HTR-8/SVneo (cell line): ENCODE data around the gene HNRNPM.

ENCODE experiments used
- DNase-seq: peaks from one replicate; pipeline ENCODE4 v3.0.0; 2011; ENCODE audit warnings: low spot score, mixed read lengths; ENCODE audit not compliant: insufficient read length
- FAIRE-seq: peaks from 2 replicates; lab custom pipeline; 2011; peaks lifted over from hg19 to GRCh38; lab: Jason Lieb, UNC

HNRNPM gene

DNA sequence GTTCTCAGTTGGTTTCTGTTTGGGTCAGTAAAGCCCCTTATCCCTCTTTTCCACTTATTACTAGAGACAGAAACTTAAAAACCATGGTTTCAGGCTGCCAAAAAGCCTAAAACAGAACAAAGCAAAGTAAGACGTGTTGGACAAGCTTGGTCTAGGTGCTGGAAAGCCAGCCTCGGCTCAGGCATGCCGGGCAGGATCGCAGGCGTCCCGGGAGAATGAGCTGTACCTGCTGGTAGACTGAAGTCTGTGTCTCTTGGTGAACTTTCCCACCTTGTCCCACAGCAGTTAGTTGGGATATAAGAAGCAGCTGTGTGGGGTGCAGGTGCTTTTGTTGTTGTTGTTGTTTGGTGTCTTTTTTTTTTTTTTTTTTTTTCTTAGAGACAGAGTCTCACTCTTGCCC lies 36.8 kb downstream of the HNRNPM start:
- no peak for DNase-seq
- FAIRE-seq: no peak

DNA sequence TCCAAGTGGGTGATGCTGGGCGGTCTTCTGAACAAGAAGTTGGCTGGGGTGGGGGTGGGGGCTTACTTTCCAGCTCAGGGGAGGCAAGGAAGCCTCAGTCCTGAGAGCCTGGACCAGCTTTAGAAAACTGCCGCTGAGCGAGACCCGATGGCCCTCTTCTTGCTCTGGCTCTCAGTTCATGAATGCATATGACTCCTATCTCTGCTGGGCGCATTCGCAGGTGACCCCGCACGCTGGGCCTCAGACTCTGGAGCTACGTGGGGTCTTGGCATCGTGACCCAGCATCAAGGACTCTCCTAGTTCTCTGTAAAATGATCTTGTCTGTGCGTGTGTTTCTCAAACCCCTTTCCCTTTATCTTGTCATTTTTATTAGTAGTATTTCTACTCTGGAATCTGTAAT lies 37.9 kb downstream of the HNRNPM start:
- FAIRE-seq (no peak), DNase-seq (no peak)

DNA sequence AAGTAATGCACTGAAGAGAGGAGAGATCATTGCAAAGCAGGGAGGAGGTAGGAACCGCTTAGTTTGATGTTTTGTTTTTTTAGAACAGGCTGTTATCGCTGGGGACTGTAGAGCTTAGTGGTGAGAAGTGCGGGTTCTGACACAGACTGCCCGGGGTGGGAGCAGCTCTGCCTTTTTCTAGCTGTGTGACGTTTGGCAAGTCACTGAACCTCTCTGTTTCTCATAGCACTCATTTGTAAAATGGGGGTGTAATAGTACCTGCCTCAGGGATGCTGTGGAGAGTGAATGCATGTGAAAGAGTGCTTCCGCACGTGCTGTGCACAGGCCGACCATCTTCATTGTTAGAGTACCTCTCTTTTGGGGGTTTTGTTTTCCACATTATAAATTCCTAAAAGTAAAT lies 38.4 kb downstream of the HNRNPM start:
- DNase-seq (no peak), FAIRE-seq (no peak)

DNA sequence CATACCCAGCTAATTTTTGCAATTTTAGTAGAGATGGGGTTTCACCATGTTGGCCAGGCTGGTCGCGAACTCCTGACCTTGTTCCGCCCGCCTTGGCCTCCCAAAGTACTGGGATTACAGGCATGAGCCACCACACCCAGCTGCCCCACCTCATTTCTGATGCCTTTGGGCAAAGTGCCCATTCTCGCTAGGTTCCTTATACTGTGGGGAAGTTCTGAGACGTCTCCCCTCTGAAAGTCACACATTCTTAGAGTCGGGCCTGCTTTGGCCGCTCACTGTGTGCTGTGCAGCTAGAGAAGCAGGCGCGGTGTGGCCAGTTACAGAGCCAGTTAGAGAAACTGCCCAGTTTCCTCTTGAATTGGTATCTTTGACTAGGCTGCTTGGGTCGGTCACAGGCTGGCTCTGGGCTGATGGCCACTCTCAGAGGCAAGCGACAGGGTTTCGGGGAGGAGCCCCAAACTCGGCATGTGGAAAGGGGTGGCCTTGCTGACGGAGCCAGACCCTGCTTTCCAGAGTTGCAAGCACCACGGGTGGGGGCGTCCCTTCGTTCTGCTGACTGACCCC lies 39.6 kb downstream of the HNRNPM start:
- FAIRE-seq (no peak), DNase-seq (no peak)

DNA sequence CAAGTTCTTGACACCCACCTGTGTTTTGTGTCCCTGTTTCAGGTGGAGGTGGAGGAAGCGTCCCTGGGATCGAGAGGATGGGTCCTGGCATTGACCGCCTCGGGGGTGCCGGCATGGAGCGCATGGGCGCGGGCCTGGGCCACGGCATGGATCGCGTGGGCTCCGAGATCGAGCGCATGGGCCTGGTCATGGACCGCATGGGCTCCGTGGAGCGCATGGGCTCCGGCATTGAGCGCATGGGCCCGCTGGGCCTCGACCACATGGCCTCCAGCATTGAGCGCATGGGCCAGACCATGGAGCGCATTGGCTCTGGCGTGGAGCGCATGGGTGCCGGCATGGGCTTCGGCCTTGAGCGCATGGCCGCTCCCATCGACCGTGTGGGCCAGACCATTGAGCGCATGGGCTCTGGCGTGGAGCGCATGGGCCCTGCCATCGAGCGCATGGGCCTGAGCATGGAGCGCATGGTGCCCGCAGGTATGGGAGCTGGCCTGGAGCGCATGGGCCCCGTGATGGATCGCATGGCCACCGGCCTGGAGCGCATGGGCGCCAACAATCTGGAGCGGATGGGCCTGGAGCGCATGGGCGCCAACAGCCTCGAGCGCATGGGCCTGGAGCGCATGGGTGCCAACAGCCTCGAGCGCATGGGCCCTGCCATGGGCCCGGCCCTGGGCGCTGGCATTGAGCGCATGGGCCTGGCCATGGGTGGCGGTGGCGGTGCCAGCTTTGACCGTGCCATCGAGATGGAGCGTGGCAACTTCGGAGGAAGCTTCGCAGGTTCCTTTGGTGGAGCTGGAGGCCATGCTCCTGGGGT lies 41.0 kb downstream of the HNRNPM start:
- DNase-seq (no peak), FAIRE-seq (no peak)

DNA sequence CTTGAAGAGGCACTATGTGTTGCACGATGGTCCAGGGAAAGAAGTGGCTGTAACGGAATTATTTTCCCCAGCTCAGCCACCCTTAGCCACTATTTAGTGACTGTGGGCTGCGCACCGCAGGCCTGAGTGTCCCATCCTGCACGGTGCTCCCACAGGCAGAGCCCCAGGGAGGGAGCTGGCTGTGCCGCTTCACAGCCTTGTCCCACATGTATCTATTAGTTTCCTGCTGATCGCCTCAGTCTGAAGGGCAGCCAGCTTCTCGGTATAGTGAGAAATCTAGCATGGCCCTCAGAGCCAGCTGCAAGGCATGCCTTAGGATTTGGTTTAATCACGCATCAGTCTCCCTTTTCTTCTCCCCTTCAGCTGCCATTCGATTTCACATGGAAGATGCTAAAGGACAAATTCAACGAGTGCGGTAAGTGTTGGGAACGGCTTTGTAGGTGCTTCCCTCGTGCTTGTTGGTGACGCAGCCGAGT lies 41.9 kb downstream of the HNRNPM start:
- DNase-seq (no peak), FAIRE-seq (no peak)

DNA sequence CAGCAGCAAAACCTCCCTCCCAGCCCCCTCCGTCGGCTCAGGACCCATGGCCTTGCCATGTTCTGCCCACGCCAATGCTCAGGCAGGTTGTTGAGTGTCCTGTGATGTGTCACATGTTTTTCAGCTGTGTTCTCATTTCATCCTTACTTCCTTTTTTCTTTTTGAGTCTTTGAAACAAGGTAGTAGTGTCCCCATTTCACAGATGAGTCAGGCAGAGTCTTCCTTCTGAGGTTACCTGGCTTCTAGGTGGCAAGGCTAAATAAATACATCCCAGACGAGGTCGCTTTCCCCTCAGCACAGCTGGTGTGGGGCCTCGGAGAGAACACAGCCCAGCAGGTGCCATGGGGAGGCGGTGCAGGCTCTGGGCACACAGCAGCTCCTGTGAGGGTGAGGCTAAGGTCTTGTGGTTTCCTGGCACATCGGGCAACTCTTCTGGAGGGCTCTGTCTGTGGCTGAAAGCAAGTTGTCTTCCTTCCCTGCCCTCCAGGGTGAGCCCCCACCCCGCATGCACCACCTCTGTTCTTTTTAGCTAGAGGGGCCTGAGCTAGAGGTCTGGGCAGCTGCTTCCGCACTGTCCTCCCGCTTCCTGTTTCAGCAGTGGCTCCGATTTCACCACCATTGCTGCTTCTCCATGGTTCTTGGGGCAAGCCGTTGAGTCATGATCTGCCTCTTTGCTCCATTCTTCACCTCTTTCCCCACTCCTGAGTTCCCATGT lies 42.5 kb downstream of the HNRNPM start:
- DNase-seq: no peak
- FAIRE-seq: peak; percentile 4

DNA sequence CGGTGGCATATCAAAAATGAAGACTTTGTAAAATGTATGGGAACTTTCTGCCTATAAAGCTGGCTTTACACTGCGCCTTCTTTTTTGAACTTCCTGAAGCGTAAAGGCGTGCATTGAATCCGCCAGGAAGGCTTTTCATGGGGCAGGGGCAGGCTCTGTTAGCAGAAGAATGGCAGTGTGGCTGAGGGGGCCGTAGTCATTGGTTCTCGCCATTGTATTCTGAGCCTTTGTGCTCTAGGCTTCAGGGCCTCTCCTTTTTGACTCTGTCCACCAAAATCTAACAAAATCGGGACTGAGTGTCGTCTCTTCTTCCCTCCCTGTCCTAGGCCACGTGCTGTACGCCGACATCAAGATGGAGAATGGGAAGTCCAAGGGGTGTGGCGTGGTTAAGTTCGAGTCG lies 43.6 kb downstream of the HNRNPM start:
- FAIRE-seq (no peak), DNase-seq (no peak)

DNA sequence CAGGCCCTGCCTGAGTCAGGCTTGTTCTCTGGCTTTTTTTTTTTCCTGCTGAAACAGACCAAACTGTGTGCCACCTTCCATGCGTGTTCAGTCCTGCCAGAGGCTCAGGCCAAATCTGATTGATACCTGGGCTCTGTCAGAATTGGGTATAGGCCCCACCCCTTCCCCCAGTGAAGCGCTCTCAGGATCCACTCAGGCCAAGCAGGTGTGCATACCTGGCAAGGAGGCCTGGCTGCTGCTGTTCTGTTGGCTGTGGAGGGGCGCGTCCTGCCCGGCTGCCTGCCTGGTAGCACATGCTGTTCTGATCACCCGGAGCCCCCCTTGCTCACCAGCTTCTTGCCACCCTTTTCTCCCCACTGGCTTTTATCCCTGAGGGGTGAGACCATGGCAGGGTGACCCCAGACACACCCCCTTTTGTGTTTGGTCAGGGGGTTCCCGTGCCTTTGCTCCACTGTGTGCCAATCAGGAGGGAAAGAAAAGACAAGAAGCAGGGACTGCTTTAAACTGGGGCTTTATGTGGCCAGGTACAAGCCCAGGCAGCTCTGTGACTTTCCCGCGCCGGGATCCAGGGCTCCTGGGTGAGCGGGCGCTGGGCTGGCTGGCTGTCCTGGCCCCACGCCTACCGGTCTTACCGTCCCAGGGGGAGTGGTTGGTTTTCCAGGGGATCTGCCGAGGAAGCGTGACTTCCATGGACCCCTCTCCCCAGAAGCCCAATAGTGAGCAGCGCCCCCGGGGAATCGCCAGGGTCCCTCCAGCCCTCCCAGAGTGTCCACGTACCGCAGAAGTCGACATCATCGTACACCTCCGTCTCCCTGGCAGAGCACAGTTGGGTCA lies 45.0 kb downstream of the HNRNPM start:
- no peak for FAIRE-seq
- no peak for DNase-seq

DNA sequence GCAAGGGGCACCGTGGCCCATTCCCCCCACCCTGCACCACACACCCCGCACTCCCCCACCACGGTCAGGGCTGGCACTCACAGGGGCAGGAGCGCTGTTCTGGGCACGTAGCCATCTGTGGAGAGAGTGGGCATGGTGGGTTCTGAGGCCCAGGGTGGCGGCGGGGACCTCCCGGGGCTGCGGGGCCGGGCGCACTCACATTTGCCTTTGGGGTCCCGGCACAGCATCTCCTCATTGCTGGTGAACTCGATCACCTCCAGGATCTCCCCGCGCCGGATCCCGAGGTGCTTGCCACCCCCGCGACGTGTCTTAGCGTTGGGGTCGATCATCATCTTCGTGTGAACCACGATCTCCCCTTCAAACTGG lies 45.6 kb downstream of the HNRNPM start:
- DNase-seq (no peak), FAIRE-seq (no peak)

DNA sequence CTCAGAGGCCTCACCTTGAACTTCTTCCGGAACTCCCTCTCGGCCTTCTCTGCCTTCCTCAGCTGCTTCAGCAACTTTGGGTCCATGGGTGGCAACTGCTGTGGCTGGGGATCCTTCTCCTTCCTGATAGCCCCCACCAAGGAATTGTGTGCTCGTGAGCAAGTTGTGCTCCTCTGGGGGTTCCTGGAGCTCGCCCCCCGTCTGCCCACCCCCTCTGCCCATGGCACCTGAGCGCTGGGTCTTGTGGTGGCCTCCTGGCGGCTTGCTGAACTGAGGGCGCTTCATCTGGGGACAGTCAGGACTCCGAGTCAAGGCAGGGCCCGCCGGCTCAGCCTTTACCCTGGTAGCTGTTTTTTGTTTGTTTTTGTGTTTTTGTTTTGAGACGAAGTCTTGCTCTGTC lies 46.1 kb downstream of the HNRNPM start:
- FAIRE-seq (no peak), DNase-seq (no peak)

DNA sequence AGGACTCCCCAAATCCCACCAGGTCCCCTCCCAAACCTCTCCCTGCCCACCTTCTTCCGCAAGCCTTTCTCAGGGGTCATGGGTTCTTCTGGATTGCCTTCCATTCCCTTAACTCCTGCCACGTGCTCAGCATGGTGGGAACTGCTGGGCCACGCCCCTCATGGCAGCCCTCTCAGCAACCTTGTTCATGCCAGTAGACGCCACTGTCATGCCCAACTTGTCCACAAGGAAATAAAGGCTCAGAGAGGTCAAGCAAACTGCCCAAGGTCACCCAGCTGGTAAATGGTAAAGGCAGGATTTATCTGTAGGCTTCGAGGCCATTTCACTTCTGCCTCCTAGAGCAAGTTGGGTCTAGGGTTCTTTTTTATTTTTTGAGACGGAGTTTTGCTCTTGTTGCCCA lies 46.8 kb downstream of the HNRNPM start:
- no peak for FAIRE-seq
- no peak for DNase-seq

DNA sequence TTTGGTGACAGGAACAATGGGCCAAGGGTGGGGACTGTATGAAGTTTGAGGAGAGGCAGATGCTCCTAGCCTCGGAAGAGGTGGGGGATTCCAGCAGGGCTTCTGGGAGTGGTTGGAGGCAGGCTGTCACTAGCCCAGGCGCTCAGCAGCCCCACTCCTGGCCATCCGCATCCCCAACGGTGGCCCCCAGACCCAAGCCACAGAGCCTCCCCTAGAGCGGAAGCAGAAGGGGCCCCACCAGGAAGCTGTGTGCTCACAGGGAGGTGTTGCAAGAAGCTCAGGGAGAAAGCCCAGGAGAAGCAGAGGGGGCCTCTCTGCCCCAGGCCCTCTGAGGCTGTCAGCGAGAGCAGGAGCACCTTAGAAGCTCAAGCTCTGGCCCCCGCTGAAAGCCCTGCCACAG lies 49.4 kb downstream of the HNRNPM start:
- DNase-seq (no peak), FAIRE-seq (no peak)

DNA sequence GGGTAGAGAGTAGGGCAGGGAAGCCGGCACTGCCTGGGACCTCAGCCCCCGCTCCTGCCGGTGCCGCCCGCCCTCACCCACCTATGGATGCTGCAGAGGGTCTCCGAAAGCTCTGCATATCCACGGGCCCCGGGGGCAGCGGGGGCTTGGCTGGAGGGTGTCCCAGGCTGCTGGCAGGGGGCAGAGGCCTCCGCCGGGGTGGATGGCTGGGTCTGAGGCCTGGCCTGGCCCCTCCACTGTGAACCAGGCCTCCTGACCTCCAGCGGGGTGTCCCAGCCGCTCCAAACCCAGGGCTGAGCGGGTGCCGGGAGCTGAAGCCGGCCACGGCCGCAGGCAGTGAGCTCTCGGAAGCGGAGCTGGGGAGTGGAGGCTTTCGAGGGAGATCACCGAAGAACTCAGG lies 53.5 kb downstream of the HNRNPM start:
- no peak for FAIRE-seq

DNA sequence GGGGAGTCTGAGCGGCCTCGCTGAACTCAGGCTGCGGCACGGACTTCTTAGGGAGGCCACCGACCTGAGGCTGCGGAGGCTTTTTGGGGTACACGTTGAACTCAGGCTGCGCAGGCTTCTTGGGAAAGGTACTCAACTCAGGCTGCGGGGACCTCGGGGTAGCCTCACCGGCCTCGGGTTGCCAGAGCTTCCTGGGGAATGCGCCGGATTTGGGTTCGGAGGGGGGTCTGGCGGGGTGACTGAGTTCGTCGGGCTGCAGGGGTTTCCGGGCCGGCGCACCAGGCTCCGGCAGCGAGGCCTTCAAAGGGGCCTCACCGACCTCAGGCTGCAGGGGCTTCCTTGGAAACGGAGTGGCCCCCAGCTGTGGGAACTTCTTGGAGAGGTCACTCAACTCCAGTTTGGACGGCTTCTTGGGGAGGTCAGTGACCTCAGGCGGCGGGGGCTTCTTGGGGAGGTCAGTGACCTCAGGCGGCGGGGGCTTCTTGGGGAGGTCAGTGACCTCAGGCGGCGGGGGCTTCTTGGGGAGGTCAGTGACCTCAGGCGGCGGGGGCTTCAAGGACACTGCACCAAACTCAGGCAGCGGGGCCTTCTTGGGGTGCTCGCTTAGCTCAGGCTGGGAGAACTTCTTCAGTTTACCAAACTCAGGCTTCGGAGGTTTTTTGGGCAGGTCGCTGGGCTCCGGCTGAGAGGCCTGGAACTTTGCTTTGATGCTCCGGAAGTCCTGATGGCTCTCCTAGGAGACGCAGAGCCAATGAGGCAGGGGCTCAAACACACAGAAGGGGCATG lies 54.5 kb downstream of the HNRNPM start:
- DNase-seq: no peak
- no peak for FAIRE-seq

More for the DNA sequence above, 53.5 kb downstream of the HNRNPM start:
- no peak for DNase-seq

DNA sequence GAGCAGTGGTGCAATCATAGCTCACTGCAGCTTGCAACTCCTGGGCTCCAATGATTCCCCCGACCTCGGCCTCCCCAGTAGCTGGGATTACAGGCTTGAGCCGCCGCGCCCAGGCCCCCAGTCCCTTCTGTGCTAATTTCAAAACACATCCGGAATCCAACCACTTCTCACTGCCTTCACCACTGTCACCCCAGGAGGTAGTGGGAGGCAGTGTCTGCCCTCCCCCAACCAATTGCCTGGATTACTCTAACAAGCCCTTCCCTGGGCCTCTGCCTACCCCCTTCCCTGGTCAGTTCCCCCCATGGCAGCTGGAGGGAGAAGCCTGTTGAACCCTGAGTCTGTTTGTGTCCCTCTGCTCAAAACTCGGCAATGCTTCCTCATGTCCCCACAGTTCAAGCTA lies 55.4 kb downstream of the HNRNPM start:
- DNase-seq: no peak
- no peak for FAIRE-seq

DNA sequence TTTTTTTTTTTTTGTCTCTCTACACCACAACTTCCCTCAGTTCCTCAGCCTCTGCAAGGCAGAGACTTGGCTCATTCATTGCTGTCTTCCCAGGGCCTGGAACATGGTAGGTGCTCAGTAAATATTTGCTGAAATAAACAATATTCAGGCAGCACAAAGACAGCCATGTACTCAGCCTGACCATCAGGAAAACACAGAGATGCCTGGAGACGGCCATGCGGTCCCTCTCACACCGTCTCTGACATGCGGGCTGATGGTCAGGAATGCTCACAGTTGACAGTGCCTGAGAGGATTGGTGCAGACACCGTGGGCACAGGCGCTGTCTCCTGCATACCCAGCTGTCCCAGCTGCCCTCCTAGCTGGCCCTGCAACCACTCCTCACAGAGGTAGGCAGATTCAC lies 56.7 kb downstream of the HNRNPM start:
- FAIRE-seq: no peak
- no peak for DNase-seq

DNA sequence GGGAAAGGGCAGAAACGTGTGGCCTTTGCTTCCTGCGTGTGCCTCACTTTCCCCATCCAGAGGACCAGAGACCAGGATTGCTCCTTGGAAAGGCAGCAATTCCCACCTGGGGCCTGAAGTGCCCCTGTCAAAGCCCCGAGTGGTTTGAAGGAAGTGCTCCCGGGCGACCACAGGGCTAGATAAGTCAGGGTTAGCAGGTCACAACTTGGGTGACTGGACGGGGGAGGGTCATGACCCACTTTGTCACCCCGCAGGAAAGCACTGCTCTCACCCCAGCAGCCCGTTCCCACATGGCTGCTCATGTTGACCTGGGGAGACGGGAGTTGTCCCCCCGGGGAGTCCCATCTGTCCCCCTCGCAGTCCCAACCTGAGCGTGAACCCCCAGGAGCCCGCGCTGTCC lies 57.2 kb downstream of the HNRNPM start:
- DNase-seq (no peak), FAIRE-seq (no peak)

DNA sequence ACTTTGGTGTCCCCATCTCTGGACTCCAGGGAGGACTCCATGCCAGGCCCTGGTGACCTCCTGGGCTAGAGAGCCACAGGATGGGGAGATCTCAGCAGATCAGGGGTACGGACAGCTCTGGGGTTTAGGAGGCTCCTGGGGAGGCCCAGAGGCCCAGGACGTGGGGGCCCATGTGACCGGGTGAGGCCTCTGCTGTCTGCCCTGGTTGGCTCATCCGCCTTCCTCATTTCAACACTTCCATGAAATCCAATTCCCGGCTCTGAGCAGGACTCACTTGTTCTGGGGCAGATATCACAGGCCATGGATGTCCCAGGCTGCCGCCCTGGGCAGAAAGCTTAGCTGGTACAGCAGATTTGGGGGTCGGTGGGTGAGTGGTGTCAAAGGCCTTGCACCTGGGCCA lies 58.7 kb downstream of the HNRNPM start:
- DNase-seq (no peak), FAIRE-seq (no peak)

DNA sequence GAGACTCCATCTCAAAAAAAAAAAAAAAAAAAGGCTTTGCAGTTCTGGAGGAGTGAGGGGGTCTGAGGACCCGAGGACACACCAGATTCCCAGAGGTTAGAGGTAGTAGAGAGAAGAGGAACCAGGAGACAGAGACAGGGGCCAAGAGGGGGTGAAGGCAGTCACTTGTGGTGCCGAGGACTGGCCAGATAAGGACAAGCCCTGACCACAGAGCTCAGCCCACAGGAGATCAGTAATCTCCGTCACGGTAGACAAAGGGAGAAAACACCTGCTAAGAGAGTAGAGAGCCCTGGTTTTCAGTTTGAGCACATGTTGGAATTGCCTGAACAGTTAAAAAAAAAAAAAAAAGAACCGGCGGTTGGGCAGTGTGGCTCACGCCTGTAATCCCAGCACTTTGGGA lies 59.4 kb downstream of the HNRNPM start:
- DNase-seq: no peak
- FAIRE-seq: no peak
